GM12878 (cell line): ENCODE results near the gene EXD3. TPM values are rescaled to one million over a fixed set of nuclear protein-coding genes. Genes with fewer than 3 reads are reported as not detected.

Experiments
- ATAC-seq: fragments of 200-7000 bp; cut with Tn5 transposase; 3 replicates; pipeline ENCODE4 v1.9.1; 2020; ENCODE audit warnings: mild to moderate bottlenecking, moderate library complexity
- BruUV-seq: library from RNA; stranded (reverse); fragments of 400-500 nt; replicated peaks from 2 replicates; lab custom pipeline; 2021; lab: Mats Ljungman, UMichigan
- CTCF ChIA-PET: fragments of 300-600 bp; sonication (Branson Sonifier 250); formaldehyde crosslinking; extraction: SDS; loops from one replicate; lab custom pipeline; 2021; ENCODE audit warnings: inconsistent platforms; lab: Yijun Ruan, JAX
- POLR2A ChIA-PET: fragments of 350-600 bp; formaldehyde crosslinking; extraction: SDS; loops from one replicate; lab custom pipeline; 2021; ENCODE audit warnings: inconsistent platforms; lab: Charles Lee
- RAD21 ChIA-PET: fragments of 300-600 bp; sonication (Branson Sonifier 250); formaldehyde crosslinking; loops from one replicate; lab custom pipeline; 2023; ENCODE audit warnings: antibody characterized with exemption; ENCODE audit not compliant: unreplicated experiment; lab: Charles Lee
- SMC1A ChIA-PET: fragments of 300-600 bp; sonication (Branson Sonifier 250); formaldehyde crosslinking; loops from one replicate; lab custom pipeline; 2023; ENCODE audit not compliant: unreplicated experiment, uncharacterized antibody; lab: Charles Lee
- DNase-seq: peaks from one replicate; pipeline ENCODE4 v3.0.0-alpha.2; 2011; ENCODE audit warnings: low read depth, low spot score
- FAIRE-seq: peaks from 3 replicates; lab custom pipeline; 2011; peaks lifted over from hg19 to GRCh38; lab: Jason Lieb, UNC
- H2AFZ ChIP-seq: 2 replicates; pipeline ENCODE4 v1.6.0; 2011; ENCODE audit warnings: low read depth, low read length, control low read depth; ENCODE audit not compliant: control insufficient read depth
- H3K27ac ChIP-seq: 2 replicates; pipeline ENCODE4 v1.5.1; 2011; ENCODE audit warnings: control low read depth; ENCODE audit not compliant: control insufficient read depth, insufficient read depth
- H3K27me3 ChIP-seq, 2 experiments: replicated peaks in 1 of 2; 2 replicates each; pipeline versions ENCODE4 v1.6.0 to v1.6.1; 2011; ENCODE audit warnings: low read length in 1 of 2; ENCODE audit not compliant: control insufficient read depth in 2 of 2, insufficient read depth in 2 of 2
- H3K36me3 ChIP-seq, 2 experiments: 2 replicates each; pipeline ENCODE4 v1.5.1; 2011; ENCODE audit warnings: low read length in 1 of 2; ENCODE audit not compliant: control insufficient read depth in 2 of 2, insufficient read depth in 2 of 2
- H3K4me1 ChIP-seq: 2 replicates; pipeline ENCODE4 v1.6.1; 2011; ENCODE audit warnings: mild to moderate bottlenecking, low read length, moderate library complexity, mixed read lengths; ENCODE audit not compliant: control insufficient read depth, insufficient read depth
- H3K4me2 ChIP-seq: 2 replicates; pipeline ENCODE4 v1.6.0; 2011; ENCODE audit warnings: control low read depth; ENCODE audit not compliant: control insufficient read depth, insufficient read depth
- H3K4me3 ChIP-seq: fragments of 200-600 bp; sonication (generic); 2 replicates; pipeline ENCODE4 v1.5.1; 2016
- H3K79me2 ChIP-seq: 2 replicates; pipeline ENCODE4 v1.6.0; 2011; ENCODE audit warnings: low read length; ENCODE audit not compliant: control insufficient read depth, insufficient read depth
- H3K9ac ChIP-seq: 2 replicates; pipeline ENCODE4 v1.8.0; 2011; ENCODE audit warnings: low read length, control low read depth, mixed read lengths; ENCODE audit not compliant: control insufficient read depth, insufficient read depth
- H3K9me3 ChIP-seq: replicated peaks from 3 replicates; pipeline ENCODE4 v1.5.1; 2011; ENCODE audit warnings: mild to moderate bottlenecking, low read length; ENCODE audit not compliant: control insufficient read depth, insufficient read depth
- H4K20me1 ChIP-seq: 2 replicates; pipeline ENCODE4 v1.6.0; 2011; ENCODE audit not compliant: control insufficient read depth, insufficient read depth
- CBX5 ChIP-seq: sonication (generic); IDR thresholded peaks from 2 replicates; pipeline ENCODE4 v1.6.1; 2016; ENCODE audit warnings: low read depth, moderate library complexity, mild to moderate bottlenecking, inconsistent platforms
- HSF1 ChIP-seq: fragments of 150-350 bp; IDR thresholded peaks from 2 replicates; pipeline ENCODE4 v1.6.1; 2014; ENCODE audit warnings: mild to moderate bottlenecking, low read depth, low read length
- ZBED1 ChIP-seq: IDR thresholded peaks from 2 replicates; pipeline ENCODE4 v1.6.1; 2016; ENCODE audit warnings: borderline replicate concordance
- WGBS: methylation state at CpG from one replicate; pipeline ENCODE4 v1.1.6; 2016; ENCODE audit warnings: low lambda C conversion rate; ENCODE audit not compliant: insufficient replicate concordance, insufficient coverage; ENCODE audit errors: missing lambda C conversion rate; 5-methylcytosine and 5-hydroxymethylcytosine counted together
- in situ Hi-C: fragments of 300-500 bp; cut with MboI; formaldehyde crosslinking; loops from 9 replicates; pipeline ENCODE4 v1.14.3; 2018; ENCODE audit warnings: mixed read lengths
- intact Hi-C: fragments of 100-400 bp; cut with micrococcal nuclease; formaldehyde crosslinking; loops from one replicate; pipeline ENCODE4 v1.14.2; 2022; ENCODE audit not compliant: unreplicated experiment
- polyA plus RNA-seq, 11 experiments: library from polyadenylated mRNA; depleted of rRNA in 4 of 11; unstranded in 6 of 11; stranded (reverse) in 5 of 11; fragments of >200 nt; fragmentation: Nextera tagmentation in 4 of 11; fragmentation: Illumina TruSeq in 1 of 11; extraction: Ambion mirVana in 4 of 11; extraction: Trizol in 1 of 11; gene quantifications; 1 replicate in 1 of 11; 2 replicates in 10 of 11; pipeline versions ENCODE4 v1.2.1 to v1.2.3, GENCODE V29; 2011 to 2016; ENCODE audit warnings: inconsistent platforms in 2 of 11, missing spikeins in 2 of 11, low read depth in 1 of 11
- total RNA-seq, 4 experiments: library from RNA; depleted of rRNA in 3 of 4; stranded (reverse); fragments of >200 nt in 3 of 4; fragmentation: Illumina TruSeq in 1 of 4; extraction: Trizol in 1 of 4; gene quantifications; 2 replicates each; pipeline versions ENCODE4 v1.2.1 to v1.2.3, GENCODE V29; 2013 to 2021
- TF ChIP-seq, protein P1 (sequence below): IDR thresholded peaks from 2 replicates; pipeline ENCODE4 v1.6.1; 2011; ENCODE audit warnings: borderline replicate concordance, low read depth, mild to moderate bottlenecking, moderate library complexity, mixed read lengths, low read length; ENCODE audit not compliant: insufficient read depth; ENCODE audit errors: extremely low read length
- TF ChIP-seq, protein P2 (sequence below): fragments of 450-650 bp; IDR thresholded peaks from 2 replicates; pipeline ENCODE4 v1.6.1; 2018; ENCODE audit warnings: mild to moderate bottlenecking, low read depth, moderate library complexity; ENCODE audit not compliant: partially characterized antibody

The EXD3 gene
- total and polyA plus RNA-seq, 10 of the 15 experiments (the other 5 are each of a cell fraction or from before 2014, with no cell fraction given): 0.21 to 7.1 (median 3.6) TPM

DNA sequence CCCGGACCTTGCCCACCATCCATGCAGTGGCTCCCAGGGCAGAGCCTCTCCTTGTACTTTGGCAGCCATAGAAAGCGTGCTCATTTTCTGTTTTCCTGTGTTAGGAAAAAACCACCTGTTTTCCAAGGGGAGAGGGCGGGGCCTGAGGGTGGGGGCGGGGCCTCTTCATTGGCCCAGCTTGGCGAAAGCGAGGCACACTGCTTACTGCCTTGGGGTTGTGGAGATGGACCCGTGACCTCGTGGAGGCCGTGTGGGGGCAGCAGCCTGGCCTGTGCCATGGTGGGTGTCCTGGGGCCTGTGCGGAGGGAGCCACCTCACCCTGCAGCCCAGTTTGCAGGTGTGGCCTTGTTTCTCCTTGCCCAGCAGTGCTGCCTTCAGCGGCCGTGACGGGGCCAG is 149.9 kb downstream of the EXD3 start:
- no peak overlapping the region for H2AFZ ChIP-seq
- 96% methylated on average over 10 of the region's 13 CpGs for WGBS
- BruUV-seq: no TSS peak
- peaks cover 8% of the 10 kb centered on the region for H3K79me2 ChIP-seq
- in situ Hi-C loops: no loop called here
- no peaks in the 10 kb centered on the region for H3K27me3 ChIP-seq
- H3K9ac ChIP-seq: no peak overlapping the region
- ChIA-PET SMC1A (no interaction called here), POLR2A (interaction anchor here (1.2 to 1.6 kb wide), 2 partner anchors 17 to 32 kb away, joined by 4 read pairs; partner anchors contain the start of gene TUBB4B), RAD21 (no interaction called here), CTCF (interaction anchor here (0.9 kb wide), 1 partner anchor 11 kb away, joined by 3 read pairs; no protein-coding TSS in a partner anchor)
- ATAC-seq (no peak), FAIRE-seq (no peak), DNase-seq (no peak)
- TF ChIP-seq ZBED1 (no peak), HSF1 (no peak), CBX5 (no peak)
- TF ChIP-seq, protein P1, sequence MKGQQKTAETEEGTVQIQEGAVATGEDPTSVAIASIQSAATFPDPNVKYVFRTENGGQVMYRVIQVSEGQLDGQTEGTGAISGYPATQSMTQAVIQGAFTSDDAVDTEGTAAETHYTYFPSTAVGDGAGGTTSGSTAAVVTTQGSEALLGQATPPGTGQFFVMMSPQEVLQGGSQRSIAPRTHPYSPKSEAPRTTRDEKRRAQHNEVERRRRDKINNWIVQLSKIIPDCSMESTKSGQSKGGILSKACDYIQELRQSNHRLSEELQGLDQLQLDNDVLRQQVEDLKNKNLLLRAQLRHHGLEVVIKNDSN: no peak
- TF ChIP-seq, protein P2, sequence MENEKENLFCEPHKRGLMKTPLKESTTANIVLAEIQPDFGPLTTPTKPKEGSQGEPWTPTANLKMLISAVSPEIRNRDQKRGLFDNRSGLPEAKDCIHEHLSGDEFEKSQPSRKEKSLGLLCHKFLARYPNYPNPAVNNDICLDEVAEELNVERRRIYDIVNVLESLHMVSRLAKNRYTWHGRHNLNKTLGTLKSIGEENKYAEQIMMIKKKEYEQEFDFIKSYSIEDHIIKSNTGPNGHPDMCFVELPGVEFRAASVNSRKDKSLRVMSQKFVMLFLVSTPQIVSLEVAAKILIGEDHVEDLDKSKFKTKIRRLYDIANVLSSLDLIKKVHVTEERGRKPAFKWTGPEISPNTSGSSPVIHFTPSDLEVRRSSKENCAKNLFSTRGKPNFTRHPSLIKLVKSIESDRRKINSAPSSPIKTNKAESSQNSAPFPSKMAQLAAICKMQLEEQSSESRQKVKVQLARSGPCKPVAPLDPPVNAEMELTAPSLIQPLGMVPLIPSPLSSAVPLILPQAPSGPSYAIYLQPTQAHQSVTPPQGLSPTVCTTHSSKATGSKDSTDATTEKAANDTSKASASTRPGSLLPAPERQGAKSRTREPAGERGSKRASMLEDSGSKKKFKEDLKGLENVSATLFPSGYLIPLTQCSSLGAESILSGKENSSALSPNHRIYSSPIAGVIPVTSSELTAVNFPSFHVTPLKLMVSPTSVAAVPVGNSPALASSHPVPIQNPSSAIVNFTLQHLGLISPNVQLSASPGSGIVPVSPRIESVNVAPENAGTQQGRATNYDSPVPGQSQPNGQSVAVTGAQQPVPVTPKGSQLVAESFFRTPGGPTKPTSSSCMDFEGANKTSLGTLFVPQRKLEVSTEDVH: no peak
- intact Hi-C loops: no loop called here
- no peaks in the 10 kb centered on the region for H4K20me1 ChIP-seq
- H3K9me3 ChIP-seq: no peaks in the 10 kb centered on the region
- no peak overlapping the region for H3K27ac ChIP-seq
- H3K4me2 ChIP-seq: no peak overlapping the region
- H3K4me3 ChIP-seq: no peak overlapping the region
- H3K4me1 ChIP-seq: peaks cover 47% of the 10 kb centered on the region
- peaks cover 6 to 7% of the 10 kb centered on the region in 2 experiments; a peak in 3 of 4 replicates for H3K36me3 ChIP-seq
